ENCODE results near the gene FSTL5.
"Not testable (repeated sequence)": the region's sequence is repeated elsewhere in the genome, so short reads cannot be mapped to it uniquely, and the experiment has no call there.

Gene FSTL5

DNA sequence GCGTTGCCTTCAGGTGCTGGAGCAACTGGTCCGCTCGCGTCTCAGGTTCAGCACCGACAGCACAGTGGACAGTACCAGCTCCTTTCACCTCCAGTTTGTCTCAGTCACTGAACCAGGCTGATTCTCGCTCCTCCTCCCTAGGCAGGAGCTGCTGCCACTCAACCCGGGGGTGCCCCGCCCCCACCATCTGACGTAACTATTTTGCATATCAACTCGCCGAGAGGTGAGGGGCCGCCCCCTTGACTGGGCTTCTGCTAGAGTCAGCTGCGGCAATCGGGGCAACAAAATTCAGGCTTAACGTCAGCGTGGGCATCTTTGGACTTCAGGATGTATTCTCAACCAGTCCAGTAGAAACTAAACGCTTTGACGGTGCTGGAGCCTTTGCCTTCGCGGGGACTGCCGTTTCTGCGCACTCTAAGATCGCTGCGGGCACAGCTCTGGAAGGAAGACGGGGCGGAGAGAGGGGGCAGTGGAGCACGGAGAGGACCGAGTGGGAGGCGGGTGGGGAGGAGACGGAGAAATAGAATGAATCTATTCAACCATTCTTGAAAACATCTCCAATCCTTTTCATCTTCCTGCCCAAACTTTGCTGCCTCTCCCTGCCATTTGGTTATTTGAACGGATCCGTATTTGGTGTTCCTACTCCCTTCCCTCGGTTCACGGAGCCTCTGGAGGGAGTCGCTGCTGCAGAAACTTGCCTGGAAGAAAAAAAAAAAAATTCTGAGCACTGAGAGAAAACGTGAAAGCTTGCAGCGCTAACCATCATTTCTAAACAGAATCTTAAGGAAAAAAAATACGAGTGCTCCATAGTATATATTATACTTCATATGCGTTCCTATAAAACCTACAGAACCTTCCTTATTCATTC is at the start of gene FSTL5:
FSTL5 (minus strand) TSS at position 109 of the 868 bp plus-strand sequence. CDS start 52,604 bp downstream, outside the sequence.
- peak; percentile 33 for DNase-seq

DNA sequence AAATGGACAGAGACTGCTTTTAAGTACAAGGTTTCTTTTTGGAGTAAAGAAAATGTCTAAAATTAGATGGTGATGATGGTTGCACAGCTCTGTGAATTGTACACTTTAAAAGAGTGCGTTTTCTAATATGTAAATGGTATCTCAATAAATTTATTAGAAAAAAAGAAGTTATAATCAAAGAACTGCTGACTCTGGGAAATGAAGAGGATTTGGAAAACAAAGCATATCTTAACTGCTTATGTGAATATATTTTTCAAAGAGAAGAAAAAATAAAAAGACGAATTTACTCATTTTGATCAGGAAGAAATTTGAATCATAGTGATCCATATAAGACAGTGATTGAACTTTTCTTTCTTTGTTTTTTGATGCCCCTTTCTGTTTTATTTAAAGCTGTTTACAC is 45.9 kb upstream of the FSTL5 start:
- no peak for DNase-seq

DNA sequence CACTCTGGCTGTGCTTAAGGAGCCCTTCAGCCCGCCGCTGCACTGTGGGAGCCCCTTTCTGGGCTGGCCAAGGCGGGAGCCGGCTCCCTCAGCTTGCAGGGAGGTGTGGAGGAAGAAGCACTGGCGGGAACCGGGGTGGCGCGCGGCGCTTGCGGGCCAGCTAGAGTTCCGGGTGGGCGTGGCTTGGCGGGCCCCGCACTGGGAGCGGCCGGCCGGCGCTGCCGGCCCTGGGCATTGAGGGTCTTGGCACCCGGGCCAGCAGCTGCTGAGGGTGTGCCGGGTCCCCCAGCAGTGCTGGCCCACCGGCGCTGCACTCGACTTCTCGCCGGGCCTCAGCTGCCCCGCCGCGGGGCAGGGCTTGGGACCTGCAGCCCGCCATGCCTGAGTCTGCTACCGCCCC is 39.7 kb upstream of the FSTL5 start:
- not testable (repeated sequence) for DNase-seq

DNA sequence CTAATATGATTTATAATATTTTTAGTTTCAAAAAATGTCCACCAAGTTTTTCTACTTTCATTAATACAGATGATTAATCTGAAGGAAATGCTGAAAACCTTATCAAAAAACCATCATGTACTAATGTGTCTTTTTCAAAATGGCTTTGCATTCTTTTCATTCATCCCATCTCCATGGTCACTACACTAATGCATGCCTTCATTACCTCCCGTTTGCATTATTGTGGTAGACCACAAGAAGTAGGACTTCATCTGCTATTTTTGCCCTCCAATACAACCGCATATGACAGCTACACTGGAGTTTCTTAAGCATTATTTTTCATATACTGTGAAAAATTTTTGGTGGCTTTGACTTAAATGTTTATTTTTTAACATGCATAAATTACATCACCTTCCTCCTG is 37.9 kb upstream of the FSTL5 start:
- no peak for DNase-seq

DNA sequence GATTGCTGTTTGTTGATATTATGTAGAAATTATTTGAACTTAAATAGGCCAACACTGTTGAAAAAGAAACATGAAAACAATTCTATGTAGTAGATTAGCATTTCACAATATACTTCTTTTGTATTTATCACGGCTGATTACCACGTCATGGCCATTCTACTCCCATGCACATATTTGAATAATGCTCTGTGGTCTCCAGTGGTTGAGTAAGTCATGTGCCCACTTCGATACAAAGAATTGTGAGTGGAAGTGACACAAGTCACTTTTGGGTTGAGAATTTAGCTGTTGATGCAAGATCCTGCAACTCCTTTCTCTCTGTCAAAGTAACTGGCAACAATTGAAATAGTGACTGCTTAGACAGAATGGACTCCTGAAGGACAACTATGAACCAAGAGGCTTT is 6.7 kb upstream of the FSTL5 start:
- DNase-seq: no peak

DNA sequence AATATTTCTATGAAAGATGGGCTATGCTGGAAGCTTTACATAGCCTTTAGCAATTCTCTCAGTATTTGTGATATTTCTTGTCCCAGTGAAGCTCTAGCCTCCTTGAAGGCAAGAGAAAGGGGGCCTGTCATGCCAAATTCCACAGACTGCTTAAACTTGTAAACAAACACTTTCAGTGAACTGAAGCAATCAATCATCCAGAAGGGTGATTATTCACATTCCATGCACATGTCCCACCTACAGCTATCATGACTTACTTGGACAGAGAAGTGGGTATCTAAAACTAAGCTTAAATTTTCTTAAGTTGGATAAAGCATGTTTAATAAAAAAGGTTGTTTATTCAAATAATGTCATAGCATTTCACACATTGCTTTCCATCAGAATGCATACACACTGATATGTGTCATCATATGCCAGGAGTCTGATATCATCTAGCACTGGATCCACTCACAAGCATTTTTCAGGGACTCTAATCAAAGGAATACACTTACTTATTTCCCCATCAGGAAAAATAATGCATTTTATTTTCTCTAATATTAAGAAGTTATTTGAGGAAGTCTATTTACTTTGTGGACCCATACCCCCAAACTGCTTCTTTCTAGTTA is 1.2 kb upstream of the FSTL5 start:
- no peak for DNase-seq

DNA sequence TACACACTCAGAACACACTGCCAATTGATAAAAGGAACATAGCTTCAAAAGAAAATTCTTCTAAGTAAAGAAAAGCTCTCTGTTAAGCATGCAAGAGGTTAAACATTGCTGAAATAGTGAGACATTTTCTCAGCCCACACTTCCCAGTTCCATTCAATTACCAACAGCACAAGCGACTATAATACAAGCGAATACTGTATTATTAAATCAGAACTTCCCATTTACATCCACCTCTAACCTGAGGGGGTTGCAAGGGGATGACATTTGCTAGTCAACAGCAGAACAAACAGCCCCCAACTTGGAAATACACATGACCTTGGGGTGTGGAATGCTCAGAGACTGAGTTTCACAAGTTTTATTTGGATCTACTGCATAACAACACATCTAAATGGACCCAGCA is 1.1 kb downstream of the FSTL5 start:
- no peak for DNase-seq

DNA sequence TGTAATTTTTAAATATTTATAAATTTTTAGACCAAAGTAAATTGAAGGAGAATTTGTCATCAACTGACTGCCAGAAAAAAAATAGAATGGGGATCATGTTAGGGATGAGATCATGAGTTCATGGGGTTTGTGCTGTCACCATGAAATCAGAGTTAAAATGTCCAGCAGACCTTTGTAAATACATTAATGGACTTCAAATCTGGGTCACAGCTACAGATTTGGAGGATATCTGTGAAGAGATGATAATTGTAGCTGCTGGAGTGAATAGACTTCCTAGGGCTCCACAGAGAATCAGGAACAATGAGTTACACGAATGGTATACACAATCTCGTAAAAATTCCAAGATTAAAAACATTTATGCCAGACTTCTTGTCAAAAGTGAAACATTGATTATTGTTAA is 6.6 kb downstream of the FSTL5 start:
- no peak for DNase-seq

DNA sequence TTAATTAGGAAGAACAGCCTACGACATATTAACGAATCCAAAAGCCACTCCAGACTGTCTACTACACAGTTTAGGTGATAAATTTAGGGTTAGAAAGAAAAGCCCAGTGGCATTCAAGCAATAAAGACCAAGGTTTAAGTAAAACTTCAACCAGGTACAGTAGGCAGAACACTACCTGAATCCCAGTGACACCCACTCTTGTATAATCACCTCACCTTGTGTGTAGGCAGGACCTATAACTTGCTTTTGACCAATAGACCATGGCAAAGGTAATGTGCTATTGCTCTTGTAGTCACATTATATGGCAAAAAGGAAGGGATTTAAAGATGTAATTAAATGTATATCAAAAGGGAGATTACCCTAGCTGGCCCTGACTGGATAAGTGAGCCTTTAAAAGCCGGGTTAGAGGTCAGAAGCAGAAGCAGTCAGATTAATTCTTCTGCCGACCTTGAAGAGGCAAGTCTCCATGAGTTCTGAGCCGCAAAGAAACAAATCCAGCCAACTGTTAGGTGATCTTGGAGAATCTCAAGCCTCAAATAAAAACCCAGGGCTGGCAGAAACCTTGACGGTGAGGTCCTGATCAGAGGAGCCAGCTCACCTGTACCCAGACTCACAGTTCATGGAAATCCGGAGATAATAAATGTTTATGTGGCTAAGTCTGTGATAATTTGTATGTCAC is 8.8 kb downstream of the FSTL5 start:
- no peak for DNase-seq

DNA sequence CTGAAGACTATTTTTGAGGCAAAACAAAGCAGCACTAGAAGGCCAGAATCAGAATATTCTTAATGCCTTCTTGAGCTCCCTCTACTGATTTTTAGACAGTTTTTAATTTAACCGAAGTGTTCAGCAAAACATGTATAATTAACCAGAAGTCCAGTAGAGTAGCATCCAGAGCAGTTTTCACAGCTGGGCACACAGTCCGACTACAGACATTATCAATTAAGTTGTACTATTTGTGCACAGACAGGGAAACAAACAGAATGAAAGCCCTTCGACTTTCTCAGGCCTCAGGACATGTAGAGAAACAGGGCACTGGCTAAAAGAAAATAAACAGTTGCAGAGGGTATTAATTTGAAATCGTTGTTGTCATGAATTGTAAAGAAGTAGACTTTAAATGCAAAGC is 11.9 kb downstream of the FSTL5 start:
- no peak for DNase-seq

DNA sequence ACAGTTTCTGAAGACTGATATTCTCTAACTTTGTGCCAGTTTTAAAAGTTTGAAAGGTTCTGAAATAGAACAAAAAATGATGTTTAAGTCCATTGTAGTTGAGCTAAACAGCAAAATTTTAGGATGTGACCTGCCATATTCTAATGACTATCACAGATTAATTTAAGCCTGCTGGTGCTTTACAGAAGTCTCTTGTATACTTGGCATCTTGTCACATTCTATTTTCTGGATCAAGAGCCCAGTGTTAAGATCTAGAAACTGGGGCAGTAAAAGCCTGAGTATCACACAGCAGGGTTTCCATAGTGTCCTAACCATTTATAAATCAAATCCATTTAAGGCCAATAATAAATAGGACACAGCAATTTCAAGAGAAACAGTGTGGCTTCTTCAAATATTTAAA is 12.4 kb downstream of the FSTL5 start:
- no peak for DNase-seq

DNA sequence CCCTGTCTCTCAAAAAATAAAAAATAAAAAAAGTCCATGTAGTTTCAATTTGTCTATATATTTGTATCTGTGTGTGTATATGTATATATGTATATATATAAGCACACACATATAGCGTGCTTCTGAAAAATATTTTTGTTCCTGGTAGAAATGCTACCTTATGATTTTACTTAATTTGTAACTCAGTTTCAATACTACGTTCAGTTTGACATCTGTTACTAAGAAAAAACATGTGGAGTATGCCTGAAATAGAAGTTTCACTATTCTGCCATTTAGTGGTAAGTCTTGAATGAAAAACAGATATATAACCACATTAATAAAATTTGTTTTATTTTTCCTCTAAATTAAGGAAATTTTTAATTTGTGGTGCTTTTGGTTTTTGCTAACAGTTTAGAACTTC is 14.2 kb downstream of the FSTL5 start:
- DNase-seq: no peak

DNA sequence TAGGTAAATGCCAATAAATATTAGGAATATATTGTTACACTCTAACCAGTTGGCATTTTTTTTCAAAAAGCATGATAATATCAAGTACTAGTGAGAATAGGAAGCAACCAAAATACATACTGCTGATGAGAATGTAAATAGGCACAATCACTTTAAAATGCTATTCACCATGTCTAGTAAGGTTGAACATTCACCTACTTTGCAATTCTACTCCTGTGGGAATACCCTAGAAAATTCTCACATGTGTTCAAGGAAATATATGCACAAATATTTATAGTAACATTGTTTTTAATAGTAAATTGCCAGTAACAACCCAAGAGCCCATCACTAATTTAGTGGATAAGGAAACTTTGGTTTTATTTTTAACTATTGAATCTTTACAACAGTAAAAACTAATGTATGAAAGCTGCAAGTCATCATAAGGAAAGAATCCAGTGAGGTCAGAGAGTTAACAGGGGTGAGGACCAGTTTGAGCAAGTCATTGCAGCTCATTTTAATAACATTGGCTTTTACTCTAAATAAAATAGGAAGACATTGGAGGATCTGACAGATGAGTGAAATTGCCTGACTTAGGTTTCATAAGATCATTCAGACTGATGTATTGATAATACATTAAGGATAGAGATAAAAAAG is 23.6 kb downstream of the FSTL5 start:
- no peak for DNase-seq

DNA sequence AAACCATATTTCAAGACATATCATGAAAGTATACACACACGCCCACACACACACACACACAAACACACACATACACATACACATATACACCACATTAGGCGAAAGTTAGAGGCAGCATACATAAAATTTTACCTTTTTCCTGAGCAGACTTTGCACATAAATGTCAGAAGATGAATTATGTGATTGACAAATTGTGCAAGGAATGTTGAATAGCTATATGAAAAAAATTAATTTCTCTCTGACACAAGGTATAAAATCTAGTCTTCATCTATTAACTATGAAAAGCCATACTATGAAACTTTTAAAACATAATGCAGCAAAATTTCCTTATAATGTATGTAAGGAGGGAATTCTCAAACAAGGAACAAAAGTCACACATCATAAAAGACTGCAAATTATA is 24.4 kb downstream of the FSTL5 start:
- no peak for DNase-seq

DNA sequence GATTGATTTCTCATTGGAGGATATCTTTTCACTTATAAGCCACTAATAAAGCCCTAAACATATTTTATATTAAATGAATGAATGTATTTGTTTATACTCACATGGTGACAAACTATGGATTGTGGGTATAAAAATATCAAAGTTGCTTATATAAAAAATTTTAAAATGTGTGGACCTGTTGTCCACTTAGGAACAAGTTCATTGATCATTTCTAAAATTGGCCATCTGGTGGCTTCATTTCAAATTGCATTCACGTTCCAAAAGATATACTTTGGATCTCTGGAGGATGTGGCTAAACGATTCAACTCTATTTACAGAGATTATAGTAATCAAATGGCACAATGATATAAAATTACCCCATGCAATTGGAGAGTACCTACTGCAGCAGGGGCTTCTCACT is 32.5 kb downstream of the FSTL5 start:
- DNase-seq: no peak

DNA sequence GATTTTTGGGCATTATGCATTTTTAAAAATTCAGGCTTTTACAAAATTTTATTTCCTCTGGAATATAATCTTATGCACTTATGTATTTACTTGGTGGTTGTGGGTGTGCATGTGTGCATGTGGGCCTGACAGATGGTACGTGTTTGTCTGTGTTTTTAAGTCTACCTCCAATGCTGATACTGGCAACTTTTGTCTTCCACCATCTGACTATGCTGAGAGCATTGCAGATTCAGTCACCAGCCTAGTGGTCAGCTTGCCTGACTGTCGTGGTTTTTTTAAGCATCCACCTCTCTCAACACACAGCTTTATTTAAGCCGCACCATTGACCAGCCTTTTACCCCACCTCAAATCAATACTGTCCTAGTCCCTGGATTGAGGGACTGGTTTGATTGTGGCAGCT is 37.1 kb downstream of the FSTL5 start:
- no peak for DNase-seq

DNA sequence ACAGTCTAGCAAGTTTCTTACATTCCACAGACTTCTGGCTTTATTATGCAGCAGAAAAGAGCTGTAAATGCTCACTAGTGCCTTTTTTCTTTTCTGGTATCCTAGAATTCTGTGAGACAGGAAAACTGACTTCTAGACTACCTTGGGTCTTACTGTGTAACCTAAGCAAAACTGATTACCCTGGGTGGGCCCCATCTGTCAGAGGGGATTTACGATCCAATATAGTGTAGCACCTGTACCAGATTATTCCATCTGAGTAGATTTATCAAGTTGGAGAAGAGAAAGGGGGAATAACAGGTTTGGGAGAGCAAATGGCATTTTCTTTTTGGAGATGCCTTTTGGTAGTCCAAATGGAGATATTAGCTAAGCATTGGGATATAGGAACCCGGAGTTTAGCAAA is 46.7 kb downstream of the FSTL5 start:
- DNase-seq: no peak

DNA sequence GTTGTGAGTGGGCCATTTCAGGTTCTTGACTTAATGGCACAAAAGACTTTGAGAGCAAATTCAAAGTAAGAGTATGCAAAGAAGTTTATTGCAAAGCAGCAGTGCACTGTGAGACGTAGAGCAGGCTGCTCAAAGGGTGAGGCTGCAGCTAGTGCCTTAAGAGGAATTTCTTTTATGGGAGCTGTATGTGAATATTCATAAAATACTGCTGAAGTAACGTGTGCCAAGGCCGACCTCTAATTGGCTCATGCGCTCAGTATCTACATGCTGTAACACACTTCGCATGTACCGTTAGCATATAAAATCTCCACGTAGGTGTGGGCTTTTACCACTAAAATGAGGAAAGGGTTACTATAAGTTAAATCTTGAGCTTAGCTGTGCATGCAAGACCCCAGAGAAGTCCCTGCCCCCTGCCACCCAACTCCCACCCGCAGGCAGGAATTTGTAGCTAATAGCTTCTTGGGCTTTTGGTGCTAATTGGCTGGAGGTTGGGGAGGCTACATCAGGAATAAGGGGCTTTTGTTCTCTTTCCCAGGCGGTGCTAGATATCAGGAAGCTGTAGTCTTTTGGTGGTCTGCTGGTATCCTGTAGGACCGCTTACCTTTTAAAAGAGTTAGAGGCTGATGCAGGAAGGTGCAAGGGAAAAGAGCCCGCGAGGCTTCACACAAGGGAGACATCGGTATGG is 47.6 kb downstream of the FSTL5 start:
- DNase-seq: no peak

DNA sequence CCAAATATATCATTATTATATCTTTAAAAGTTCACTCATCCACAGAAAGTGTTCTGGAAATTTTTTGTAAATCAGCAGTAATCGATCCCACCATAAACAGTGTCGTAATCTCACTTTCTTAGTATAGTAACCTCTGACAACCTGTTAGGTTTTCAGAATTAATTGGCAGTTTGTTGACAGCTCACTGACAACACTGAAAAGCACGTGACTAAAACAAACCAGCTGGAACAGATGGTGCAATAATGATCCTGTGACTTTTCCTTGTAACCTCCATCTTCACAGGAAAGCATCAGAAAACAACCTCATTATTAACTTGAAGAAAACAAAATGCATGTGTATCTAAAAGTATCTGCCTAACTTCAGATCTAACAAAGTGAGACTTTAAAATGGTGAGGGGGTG is 48.5 kb downstream of the FSTL5 start:
- no peak for DNase-seq

DNA sequence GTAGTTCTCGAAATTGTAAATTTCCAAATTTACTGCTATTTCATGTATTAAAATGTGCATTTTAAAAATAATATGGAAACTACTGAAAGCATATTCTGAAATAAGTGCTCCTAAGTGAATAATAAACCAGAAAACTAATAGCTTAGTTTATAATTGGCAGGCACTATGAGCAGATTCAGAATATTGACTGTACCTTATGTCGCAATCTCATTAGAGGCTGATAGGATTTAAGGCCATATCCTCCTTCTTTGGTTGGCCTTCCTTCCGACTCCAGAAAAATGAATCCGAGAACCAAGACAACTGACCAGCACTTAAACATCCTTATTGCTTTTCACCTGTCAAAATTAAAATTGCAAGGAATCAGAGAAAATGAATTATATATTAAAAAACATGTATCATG is 52.7 kb downstream of the FSTL5 start:
- DNase-seq: no peak

DNA sequence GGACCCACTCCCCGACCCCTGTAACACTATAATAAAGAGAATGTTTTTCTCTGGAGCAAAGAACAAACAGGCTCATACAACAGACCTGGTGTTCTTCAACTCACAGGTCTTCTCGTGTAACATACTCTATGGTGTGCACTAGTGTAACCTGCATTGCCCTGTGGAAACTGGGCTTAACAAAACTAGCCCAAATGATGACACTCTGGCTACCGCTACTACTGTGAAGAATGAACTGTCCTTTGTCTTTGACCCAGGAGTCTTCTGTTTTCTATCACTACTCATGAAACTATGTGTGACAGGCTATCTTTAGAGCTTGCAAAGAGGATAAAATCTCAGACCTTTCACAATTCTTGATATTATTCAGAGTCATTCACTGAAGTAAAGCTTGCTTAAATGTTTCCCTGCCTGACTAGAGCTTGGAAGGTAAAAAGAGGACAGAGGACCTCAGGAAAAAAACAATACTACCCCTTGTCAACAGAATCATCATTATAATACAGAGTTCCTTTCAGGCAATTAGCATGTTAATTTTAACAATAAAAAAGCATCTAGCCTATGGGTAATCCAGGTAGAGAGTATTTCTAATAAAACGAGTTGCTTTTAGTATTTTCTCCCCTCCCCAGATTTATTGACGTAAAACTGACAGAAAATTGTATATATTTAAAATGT is 59.2 kb downstream of the FSTL5 start:
- no peak for DNase-seq

DNA sequence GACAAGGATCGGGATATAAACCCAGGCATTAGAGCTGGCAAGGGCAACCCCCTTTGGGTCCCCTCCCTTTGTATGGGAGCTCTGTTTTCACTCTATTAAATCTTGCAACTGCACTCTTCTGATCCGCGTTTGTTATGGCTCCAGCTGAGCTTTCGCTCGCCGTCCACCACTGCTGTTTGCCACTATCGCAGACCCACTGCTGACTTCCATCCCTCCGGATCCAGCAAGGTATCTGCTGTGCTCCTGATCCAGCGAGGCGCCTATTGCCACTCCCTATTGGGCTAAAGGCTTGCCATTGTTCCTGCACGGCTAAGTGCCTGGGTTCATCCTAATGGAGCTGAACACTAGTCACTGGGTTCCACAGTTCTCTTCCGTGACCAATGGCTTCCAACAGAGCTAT is 59.9 kb downstream of the FSTL5 start:
- not testable (repeated sequence) for DNase-seq

Measured in activated CD4-positive, CD25-positive, alpha-beta regulatory T cell treated with anti-CD3 and anti-CD28 coated beads, Interleukin-2, amount 50 U/mL, for 72 hours (primary cell).